Neuronal stem cell (in vitro differentiated cells): ENCODE data around the gene CGB1.
"Not testable (repeated sequence)": the region's sequence is repeated elsewhere in the genome, so short reads cannot be mapped to it uniquely, and the experiment has no call there.

Experiments used
- DNase-seq: peaks from one replicate; pipeline ENCODE4 v3.0.0-alpha.2; 2013; ENCODE audit warnings: low spot score
- H2AFZ ChIP-seq: one replicate; pipeline ENCODE4 v1.6.1; 2013; ENCODE audit warnings: mild to moderate bottlenecking, low read length, inconsistent platforms
- H2AK5ac ChIP-seq: 2 replicates; pipeline ENCODE4 v1.6.1; 2013; ENCODE audit warnings: low read depth, mild to moderate bottlenecking, inconsistent platforms, low read length, moderate library complexity, mixed read lengths
- H2BK120ac ChIP-seq: 2 replicates; pipeline ENCODE4 v1.6.1; 2013; ENCODE audit warnings: low read depth, mild to moderate bottlenecking, inconsistent platforms, low read length, moderate library complexity, mixed read lengths
- H2BK12ac ChIP-seq: one replicate; pipeline ENCODE4 v1.6.1; 2013; ENCODE audit warnings: low read length, inconsistent platforms
- H2BK15ac ChIP-seq: 2 replicates; pipeline ENCODE4 v1.6.1; 2013; ENCODE audit warnings: mild to moderate bottlenecking, low read length, inconsistent platforms, mixed read lengths
- H2BK5ac ChIP-seq: one replicate; pipeline ENCODE4 v1.6.1; 2013; ENCODE audit warnings: inconsistent platforms, mild to moderate bottlenecking, low read length, moderate library complexity
- H3K14ac ChIP-seq: one replicate; pipeline ENCODE4 v1.6.1; 2013; ENCODE audit warnings: low read length, inconsistent platforms
- H3K18ac ChIP-seq: 2 replicates; pipeline ENCODE4 v1.6.1; 2013; ENCODE audit warnings: low read length, inconsistent platforms
- H3K23ac ChIP-seq: 2 replicates; pipeline ENCODE4 v1.6.1; 2013; ENCODE audit warnings: low read depth, mild to moderate bottlenecking, mixed read lengths, low read length, inconsistent platforms; ENCODE audit not compliant: poor library complexity
- H3K27ac ChIP-seq: replicated peaks from 3 replicates; pipeline ENCODE4 v1.5.1; 2013; ENCODE audit warnings: low read length, inconsistent platforms
- H3K27me3 ChIP-seq, 3 experiments: 2 replicates each; pipeline ENCODE4 v1.6.1; 2013; ENCODE audit warnings: low read length in 3 of 3, mild to moderate bottlenecking in 2 of 3, inconsistent platforms in 1 of 3, low read depth in 1 of 3, mixed read lengths in 1 of 3, moderate library complexity in 1 of 3; ENCODE audit not compliant: control insufficient read depth in 3 of 3, insufficient read depth in 3 of 3
- H3K36me3 ChIP-seq, 2 donors: replicated peaks in 1 of 2; 2 replicates each; pipeline ENCODE4 v1.6.1; 2013; ENCODE audit warnings: low read length in 2 of 2; ENCODE audit not compliant: control insufficient read depth in 2 of 2, insufficient read depth in 2 of 2
- H3K4ac ChIP-seq: 2 replicates; pipeline ENCODE4 v1.6.1; 2013; ENCODE audit warnings: inconsistent platforms, mild to moderate bottlenecking, low read length, moderate library complexity
- H3K4me1 ChIP-seq, 2 donors: 1 replicate in 1 of 2; 2 replicates in 1 of 2; pipeline ENCODE4 v1.6.1; 2013; ENCODE audit warnings: low read length in 2 of 2, low read depth in 1 of 2; ENCODE audit not compliant: control insufficient read depth in 2 of 2, insufficient read depth in 1 of 2
- H3K4me2 ChIP-seq: one replicate; pipeline ENCODE4 v1.6.1; 2013; ENCODE audit warnings: mild to moderate bottlenecking, low read length, inconsistent platforms; ENCODE audit not compliant: insufficient read depth, poor library complexity, severe bottlenecking
- H3K4me3 ChIP-seq, 2 donors: 2 replicates each; pipeline ENCODE4 v1.5.1; 2013; ENCODE audit warnings: low read length in 2 of 2, mild to moderate bottlenecking in 2 of 2, inconsistent platforms in 1 of 2, moderate library complexity in 1 of 2
- H3K79me1 ChIP-seq: one replicate; pipeline ENCODE4 v1.6.1; 2013; ENCODE audit warnings: low read depth, mild to moderate bottlenecking, inconsistent platforms, low read length, moderate library complexity
- H3K9ac ChIP-seq: one replicate; pipeline ENCODE4 v1.6.1; 2013; ENCODE audit warnings: mild to moderate bottlenecking, low read depth, low read length, inconsistent platforms; ENCODE audit not compliant: poor library complexity
- H3K9me3 ChIP-seq, 2 donors: replicated peaks in 1 of 2; 2 replicates each; pipeline versions ENCODE3 to v1.6.1; 2013; ENCODE audit warnings: low read length in 2 of 2, mild to moderate bottlenecking in 2 of 2, inconsistent platforms in 1 of 2, low read depth in 1 of 2, mixed read lengths in 1 of 2, moderate library complexity in 1 of 2; ENCODE audit not compliant: control insufficient read depth in 2 of 2, insufficient read depth in 1 of 2
- H4K8ac ChIP-seq: one replicate; pipeline ENCODE4 v1.6.1; 2013; ENCODE audit warnings: low read depth, mild to moderate bottlenecking, inconsistent platforms, low read length, moderate library complexity
- H4K91ac ChIP-seq: one replicate; pipeline ENCODE4 v1.6.1; 2013; ENCODE audit warnings: low read length, low read depth, mild to moderate bottlenecking, inconsistent platforms; ENCODE audit not compliant: poor library complexity
- WGBS, 2 donors: extraction: QIAGEN DNeasy Blood & Tissue Kit; methylation state at CpG; one replicate each; pipeline ENCODE4 v1.1.7; 2013; ENCODE audit warnings: missing lambda C conversion rate in 2 of 2, mixed read lengths in 1 of 2; ENCODE audit not compliant: insufficient read length in 2 of 2, insufficient replicate concordance in 1 of 2; ENCODE audit errors: extremely low coverage in 2 of 2; 5-methylcytosine and 5-hydroxymethylcytosine counted together

The CGB1 gene

DNA sequence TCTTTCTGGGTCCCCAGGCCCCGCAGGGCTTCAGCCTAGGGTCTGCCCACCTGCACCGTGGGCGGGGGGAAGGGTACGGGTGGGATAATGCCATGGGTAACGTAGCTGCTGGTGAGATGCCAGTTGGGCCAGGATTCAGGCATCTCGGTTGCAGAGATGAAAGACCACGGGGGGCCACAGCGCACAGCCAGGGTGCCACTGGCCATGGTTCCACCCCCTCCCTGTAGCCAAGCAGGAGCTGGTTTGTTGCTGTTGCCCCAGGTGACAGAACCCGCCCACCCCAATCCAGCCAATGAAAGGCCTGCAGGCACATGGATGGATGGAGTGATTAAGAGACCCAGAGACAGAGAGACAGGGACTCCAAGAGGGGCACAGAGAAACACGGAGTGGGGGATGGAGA lies 21.9 kb upstream of the CGB1 start:
- H3K14ac ChIP-seq: no peak overlapping the region
- peak overlapping the region; percentile 76 for H3K18ac ChIP-seq
- no CpG with 5 or more reads among the region's 10 CpGs for WGBS, 2 donors
- peaks cover 9 to 17% of the 10 kb centered on the region in 2 donors for H3K4me1 ChIP-seq
- H3K23ac ChIP-seq: no peak overlapping the region
- no peak overlapping the region for H4K8ac ChIP-seq
- no peaks in the 10 kb centered on the region for H3K36me3 ChIP-seq
- H3K27ac ChIP-seq: no peak overlapping the region
- H2BK120ac ChIP-seq: no peak overlapping the region
- no peak overlapping the region for H4K91ac ChIP-seq
- H3K79me1 ChIP-seq: no peaks in the 10 kb centered on the region
- H3K27me3 ChIP-seq: peaks cover 8 to 72% (median 39%) of the 10 kb centered on the region in 3 experiments
- H2BK12ac ChIP-seq: no peak overlapping the region
- no peak overlapping the region for H2AFZ ChIP-seq
- H3K4me2 ChIP-seq: no peak overlapping the region
- no peak overlapping the region for H2BK5ac ChIP-seq
- peak overlapping the region; percentile 46 for H2AK5ac ChIP-seq
- H3K4me3 ChIP-seq: no peak overlapping the region
- H3K4ac ChIP-seq: no peak overlapping the region
- DNase-seq: no peak
- H3K9me3 ChIP-seq: no peaks in the 10 kb centered on the region
- H2BK15ac ChIP-seq: peak overlapping the region; percentile 37
- H3K9ac ChIP-seq: no peak overlapping the region

DNA sequence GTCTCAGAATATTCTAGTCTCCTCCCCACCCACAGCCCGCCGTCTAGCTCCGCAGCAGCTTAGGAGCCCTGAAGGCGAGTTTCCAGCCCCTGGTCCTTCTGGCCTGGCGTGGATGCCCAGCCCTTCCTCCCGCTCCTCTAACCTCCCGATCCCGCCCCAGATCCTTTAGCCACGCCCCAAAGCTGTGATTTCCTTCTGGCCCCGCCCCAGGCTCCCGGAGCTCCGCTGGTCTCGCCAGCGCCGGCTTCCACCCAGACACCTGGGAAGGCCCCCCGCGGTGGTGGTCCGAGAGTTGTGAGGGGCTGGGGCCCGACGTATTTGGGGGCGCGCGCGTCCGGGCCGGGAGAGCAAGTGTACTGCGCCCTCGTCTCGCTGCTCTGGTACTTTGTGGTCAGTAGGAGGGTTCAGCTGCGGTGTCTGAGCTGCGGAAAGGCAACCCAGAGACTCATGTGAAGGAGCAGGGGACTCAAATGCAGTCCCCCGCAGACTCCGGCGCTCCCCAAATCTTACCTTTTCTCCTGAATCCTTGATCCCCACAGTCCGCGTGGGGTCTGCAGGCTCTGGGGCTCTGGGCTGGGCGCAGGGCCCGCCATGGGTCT lies 21.0 kb upstream of the CGB1 start, which contains the start of gene CGB7:
TSS of gene CGB7 (minus strand) at position 114 of the 599 bp plus-strand sequence. CDS start 2,374 bp downstream, outside the sequence.
- DNase-seq: peak; percentile 64
- Histone ChIP-seq H3K9ac (peak within 1 kb of the TSS; percentile 70), H2BK12ac (peak within 1 kb of the TSS; percentile 84), H3K4me3 (peak within 1 kb of the TSS; percentile 49 to 76), H3K36me3 (no peaks in the 10 kb centered on the region), H3K27me3 (peaks cover 8 to 69% (median 39%) of the 10 kb centered on the region in 3 experiments), H3K9me3 (no peaks in the 10 kb centered on the region), H4K91ac (no peak within 1 kb of the TSS), H4K8ac (no peak within 1 kb of the TSS), H3K27ac (no peak within 1 kb of the TSS), H3K4me2 (peak within 1 kb of the TSS; percentile 97), H3K18ac (peak within 1 kb of the TSS; percentile 92), H3K79me1 (no peaks in the 10 kb centered on the region), H3K4me1 (peaks cover 9 to 17% of the 10 kb centered on the region in 2 donors), H2BK15ac (peak within 1 kb of the TSS; percentile 58), H2BK5ac (peak within 1 kb of the TSS; percentile 39), H3K23ac (peak within 1 kb of the TSS; percentile 43), H2AK5ac (peak within 1 kb of the TSS; percentile 46), H3K4ac (no peak within 1 kb of the TSS), H3K14ac (no peak within 1 kb of the TSS), H2AFZ (peak within 1 kb of the TSS; percentile 98), H2BK120ac (no peak within 1 kb of the TSS)
- no CpG with 5 or more reads among the region's 38 CpGs for WGBS, 2 donors

DNA sequence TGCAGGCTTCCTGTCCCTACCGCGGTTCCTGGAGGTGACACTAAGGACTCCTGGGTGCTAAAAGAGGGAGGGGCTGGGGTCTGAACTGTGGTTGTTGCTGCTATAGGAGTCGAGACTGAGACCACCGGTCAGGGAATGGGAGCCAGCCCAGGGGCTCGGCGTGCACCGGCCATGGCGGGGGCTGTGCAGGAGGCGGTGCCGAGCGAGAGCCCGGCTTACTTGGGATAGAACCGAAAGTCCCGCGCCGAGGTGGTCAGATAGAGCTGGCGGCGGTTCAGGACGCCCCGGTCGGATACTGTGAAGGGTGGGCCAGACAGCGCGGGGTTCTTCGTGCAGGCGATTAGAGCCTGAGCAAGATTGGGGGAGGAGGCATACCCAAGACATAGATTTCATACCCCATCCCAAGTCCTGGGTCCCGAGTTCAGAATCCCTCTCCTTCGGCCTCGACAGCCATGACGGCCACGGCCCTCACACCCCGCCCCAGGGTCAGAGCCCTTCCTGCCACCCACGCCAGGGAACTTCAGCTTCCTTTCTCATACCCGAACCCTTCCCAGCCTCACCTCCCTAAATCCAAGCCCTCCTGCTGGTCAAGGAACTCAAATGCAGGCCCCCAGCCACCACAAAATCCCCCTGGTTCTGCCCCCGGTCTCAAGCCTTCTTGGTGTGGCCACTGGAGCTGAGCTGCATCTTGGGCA lies 20.4 kb upstream of the CGB1 start:
- WGBS, 2 donors: no CpG with 5 or more reads among the region's 34 CpGs
- not testable (repeated sequence) for H3K23ac ChIP-seq, H2BK120ac ChIP-seq, H4K91ac ChIP-seq, DNase-seq, H2AK5ac ChIP-seq, H3K36me3 ChIP-seq, H3K14ac ChIP-seq, H3K9me3 ChIP-seq, H3K79me1 ChIP-seq, H3K4ac ChIP-seq, H2BK15ac ChIP-seq, H4K8ac ChIP-seq, H3K27ac ChIP-seq
- Histone ChIP-seq H2BK5ac (peak overlapping the region; percentile 39), H3K4me3 (peak overlapping the region; percentile 49 to 76), H3K9ac (peak overlapping the region; percentile 50), H3K18ac (peak overlapping the region; percentile 91), H3K4me2 (peak overlapping the region; percentile 97), H2BK12ac (peak overlapping the region; percentile 84), H2AFZ (peak overlapping the region; percentile 98), H3K27me3 (peaks cover 8 to 69% (median 39%) of the 10 kb centered on the region in 3 experiments), H3K4me1 (peaks cover 9 to 17% of the 10 kb centered on the region in 2 donors)
